GM19035 (cell line): Measurements from ENCODE around the gene GAMT.
"Not testable (repeated sequence)": the region's sequence is repeated elsewhere in the genome, so short reads cannot be mapped to it uniquely, and the experiment has no call there.

Experiments
- ATAC-seq: cut with Tn5 transposase; IDR thresholded peaks from one replicate; pipeline ENCODE4 v1.9.1; 2021; ENCODE audit not compliant: unreplicated experiment

Gene GAMT

DNA sequence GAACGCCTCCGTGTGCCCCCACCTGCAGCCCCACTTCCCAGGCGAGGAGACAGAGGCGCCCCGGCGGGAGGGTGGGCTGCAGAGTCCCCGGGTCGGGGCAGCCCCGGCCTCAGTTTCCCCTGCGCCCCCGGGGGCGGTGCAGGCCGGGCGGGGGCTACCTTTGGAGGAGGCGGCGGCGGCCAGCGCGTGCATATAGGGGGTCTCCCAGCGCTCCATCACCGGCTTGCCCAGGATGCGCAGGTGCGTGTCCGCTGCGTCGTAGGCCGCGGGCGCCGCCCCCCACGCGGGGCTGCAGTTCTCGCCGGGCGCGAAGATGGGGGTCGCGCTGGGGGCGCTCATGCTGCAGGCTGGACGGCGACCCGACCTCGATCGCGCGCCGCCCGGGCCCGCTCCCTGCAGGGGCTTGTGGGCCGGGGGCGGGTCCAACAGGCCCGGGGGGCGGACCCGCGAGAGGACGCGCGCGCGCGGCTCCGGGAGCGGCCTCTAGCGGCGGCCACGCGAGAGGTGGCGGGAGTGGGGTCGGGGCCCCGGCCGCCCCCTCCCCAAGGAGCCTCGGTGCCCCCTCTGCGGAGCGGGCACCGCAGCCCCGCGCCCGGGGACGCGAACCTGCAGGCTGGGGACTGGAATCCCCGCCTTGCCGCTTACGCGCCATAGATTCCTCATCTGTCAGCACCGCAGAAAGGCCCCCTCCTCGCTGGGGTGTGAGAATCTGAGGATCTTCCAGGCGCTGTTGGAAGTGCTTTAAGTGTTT, at the start of gene GAMT:
Gene GAMT (minus strand): TSS at position 405 of the 751 bp plus-strand sequence. CDS start 66 bp downstream, at position 339.
- ATAC-seq: no peak

DNA sequence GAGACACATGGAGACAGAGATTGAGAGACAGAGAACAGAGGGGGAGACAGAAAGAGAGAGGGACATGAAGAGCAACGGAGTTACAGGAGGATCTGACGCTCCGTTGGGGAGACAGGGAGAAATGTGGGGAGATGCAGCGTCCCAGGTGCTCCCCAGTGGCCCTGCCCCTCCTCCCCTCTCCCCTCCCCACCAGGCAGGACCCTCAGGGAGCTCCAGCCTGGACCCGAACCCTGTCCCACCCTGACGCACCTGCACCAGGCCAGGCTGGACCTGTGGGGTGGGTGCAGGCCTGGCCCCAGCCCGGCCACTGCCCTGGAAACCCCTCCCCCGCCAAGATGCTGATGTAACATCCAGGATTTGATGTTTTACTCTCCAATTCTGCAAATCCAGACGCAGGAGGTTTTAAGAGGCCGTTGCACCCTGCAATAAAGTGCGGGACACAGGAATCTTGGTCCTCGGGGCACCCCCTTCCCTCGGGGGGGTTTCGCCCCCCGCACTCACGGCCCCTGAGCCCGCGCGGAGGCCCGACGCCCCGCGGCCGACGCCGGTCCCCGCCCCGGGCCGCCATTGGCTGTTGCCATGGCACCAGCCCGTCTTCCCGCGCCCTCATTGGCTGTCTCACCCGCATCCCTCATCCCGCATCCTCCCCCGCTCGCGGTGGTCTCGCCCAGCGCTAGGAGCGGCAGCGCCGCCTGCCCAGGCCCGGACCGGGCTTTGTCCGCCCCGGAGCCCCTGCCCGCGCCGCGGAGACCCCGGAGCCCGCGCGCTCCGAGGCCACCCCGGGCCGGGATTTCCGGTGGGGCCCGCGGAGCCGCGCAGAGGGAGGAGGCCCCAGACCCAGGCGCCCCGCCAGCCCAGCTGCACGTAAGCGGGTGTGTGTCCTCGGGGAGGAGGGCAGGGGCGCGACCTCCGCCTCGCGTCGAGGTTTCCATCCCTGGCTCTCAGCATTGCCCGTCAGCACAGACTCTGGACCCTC, 48.4 kb upstream of the GAMT start, which contains the start of gene APC2:
Gene APC2 (plus strand): TSS at position 655 of the 976 bp plus-strand sequence. CDS start 2,881 bp downstream, outside the sequence.
- ATAC-seq: no peak

DNA sequence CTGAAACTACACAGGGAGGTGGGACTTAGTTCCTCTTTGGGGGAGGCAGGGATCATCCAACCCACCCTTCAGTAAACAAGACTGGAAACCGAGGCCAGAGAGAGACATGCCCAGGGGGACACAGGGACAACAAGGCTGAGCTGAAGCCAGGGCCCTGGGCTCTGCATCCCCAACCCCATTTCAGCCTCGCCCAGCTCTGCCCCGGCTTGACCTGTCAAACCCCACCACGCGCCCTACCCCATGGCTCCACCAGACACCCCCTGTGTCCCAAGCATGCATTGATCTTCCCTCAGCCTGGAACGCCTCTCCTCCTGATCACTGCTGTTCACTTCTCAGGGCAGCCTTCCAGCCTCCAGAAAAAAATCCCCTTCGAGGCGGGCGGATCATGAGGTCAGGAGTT, 46.6 kb upstream of the GAMT start:
- ATAC-seq: no peak

DNA sequence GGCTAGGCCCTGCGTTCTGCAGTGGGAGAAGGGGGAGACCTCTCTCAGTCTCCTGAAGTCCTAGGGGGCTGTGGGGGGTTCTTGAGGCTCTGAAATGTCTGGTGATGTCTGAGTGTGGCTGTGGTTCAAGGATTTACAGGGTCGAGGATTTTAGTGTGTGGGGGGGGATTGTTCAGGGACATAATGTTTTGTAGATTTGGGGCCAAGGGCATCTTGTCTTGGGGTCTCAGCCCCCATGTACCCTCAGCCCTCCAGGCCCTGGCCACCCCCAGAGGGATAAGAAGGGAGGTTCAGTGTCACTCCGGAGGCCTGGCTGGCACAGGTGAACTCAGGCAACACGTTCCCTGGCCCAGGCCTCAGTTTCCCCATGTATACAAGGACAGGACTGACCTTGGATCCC, 46.2 kb upstream of the GAMT start:
- no peak for ATAC-seq

DNA sequence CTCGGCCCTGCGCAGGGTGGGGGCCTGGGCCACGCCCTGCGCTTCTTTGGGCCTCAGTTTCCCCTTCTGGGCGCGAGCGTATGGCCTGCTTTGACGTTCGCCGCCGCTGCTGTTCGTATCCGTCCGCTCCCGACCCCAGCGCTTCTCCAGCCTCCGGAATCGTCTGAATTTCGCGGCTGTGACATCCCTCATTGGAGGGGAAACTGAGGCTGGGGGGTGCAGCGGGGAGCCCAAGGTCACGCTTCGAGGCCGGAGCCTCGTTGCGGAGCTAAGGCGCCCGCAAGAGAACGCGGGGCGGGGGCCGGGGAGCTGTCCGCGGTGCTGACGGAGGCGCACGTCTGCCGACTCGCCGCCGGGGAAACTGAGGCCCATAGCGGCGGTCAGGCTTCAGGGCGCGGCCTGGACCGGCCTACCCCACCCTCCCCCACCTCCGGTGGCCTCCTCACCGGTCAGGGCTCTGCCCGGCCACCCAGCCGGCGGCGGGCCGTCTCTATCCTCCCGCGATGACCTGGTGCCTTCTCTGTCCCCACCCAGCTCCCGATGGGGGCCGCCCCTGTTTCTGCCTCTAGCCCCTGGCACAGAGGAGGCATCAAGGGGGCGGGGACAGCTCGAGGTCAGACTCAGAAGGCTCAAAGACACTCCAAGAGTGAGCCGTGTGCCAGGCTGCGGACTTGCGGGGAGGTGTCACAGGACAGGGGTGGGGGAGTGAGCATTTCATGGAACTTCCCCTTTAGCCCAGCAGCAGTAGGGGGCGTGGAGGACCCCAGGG, 45.6 kb upstream of the GAMT start:
- ATAC-seq: no peak

DNA sequence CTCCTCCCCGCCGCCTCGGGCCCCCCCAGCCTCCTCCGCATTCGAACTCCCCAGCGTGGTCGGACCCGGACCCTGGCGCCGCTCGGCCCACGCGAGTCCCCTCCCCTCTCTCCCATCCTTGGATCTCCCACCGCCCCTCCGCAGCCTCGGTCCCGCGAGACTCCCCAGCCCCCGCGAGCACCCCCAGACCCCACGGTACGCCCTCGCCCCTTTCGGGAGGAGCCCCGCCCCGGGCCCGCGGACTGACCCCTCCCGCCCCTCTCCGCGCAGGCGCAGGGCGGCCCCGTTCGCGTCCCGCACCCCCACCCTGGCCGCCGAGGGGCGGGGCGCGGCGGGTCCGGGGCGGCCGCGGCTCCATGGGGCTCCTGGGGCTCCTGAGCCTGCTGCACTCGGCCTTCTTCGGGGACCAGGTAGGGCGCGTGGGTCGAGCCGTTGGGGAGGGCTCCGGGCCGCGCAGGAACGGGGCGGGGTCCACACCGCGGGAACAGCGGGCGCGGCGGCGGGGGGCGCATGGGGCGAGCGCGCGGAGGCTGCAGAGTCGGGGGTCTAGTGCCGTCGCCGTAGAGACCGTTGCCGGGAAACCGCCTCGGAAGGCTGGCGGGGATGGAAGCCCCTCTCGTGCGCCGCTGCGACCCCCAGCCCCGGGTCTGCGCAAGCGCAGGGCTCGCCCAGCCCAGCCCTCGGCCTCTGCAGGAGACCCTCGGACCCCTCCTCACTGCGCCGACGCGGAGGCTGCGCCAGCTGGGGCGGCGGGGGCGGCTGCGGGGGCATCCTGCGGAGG, 44.8 kb upstream of the GAMT start:
- no peak for ATAC-seq

DNA sequence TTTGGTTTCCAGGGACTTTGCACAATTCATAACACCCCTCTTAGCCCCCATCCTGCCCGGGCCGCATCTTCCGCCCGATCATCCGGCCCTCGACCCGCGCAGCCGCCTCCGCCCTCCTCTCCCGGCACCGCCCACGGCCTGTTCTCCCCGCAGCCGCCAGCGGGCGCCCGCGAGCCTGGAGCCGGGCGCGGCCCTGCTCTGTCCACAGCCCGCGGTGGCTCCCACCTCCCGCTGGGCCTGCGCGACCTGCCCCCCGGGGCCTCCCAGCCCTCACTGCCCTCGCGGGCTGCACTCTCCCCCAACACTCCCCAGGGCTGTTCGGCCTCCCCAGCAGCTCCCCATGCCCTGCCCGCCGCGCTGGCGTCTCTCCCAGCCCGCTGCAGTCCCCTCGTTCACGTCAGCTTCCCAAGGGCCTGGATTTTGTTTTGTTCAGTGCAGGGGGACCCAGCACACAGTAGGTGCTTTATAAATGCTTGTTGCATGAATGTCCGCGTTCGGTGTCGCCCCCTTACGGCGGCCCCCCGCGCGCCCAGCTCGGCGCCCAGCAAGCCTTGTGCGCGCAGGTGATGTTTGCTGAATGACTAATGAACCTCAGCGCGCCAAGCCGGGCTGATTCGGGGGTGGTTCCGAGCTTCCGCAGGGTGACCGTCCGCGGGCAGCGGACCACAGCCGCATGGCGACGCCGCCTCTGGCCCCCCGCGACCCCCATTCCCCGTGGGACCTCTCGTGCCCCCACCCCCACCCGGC, 44.0 kb upstream of the GAMT start:
- ATAC-seq: peak; percentile 66

DNA sequence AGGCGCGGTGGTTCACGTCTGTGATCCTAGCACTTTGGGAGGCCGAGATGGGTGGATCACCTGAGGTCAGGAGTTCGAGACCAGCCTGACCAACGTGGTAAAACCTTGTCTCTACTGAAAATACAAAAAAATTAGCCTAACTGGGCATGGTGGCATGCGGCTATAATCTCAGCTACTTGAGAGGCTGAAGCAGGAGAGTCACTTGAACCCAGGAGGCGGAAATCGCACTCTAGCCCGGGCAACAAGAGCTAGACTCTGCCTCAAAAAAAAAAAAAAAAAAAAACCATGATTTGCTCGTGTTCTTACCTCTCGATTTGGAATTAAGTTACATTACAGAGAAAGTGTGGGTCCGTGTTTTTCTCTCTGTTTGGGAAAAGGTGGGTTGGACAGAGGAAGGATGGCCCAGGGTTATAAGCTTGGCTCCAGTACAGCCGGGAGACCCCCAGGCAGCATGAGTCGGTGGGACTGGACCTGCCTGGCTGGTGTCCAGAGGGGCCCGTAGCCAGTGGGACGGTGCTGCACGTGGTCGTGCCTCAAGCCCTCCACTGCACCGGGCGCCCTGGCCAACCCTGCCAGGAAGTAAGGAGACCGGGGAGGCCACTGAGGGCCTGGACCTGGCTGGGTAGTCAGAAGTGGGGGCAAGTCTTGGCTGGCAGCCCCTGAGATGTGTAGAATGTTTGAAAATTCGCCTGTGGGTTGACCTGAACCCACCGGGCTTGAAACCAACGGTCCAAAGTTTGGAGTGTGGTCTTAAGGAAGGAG, 40.5 kb upstream of the GAMT start:
- no peak for ATAC-seq

DNA sequence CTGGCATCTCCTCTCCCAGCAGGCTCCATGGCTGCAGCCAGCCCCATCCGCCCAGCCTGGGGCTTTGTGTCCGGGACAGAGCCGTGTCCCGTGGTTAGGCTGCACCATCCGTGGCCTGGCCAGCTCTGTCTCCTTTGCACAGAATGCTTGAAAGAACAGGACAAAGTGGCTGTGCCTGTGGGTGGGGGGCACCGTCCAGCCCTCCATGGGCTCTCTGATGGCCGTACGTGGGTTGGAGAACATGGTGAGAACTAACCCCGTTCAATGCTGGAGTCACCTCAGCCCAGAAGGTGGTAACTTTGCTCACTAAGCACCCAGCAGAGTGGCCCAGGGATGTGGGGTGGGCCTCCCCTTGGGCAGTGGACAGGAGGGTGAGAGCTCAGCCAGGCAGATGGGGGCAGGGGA, 39.7 kb upstream of the GAMT start:
- no peak for ATAC-seq

DNA sequence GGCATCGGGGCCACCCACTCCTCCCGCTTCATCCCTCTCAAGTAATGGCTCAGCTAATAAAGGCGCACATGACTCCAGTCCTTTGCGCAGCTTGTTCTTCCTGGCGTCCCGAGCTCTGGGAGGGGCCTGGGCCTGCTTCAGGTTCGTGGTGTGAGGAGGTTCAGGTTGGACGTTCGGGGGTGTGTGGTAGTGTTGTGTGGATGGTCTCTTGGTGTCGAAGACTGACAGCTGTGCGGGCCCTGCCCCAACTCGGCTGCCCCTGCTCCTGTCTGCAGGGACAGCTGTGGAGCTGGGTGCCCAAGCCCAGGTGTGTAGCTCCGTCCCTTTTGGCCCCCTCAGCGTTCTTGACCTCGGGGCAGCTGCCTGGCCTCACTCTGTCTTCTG, 39.1 kb upstream of the GAMT start:
- no peak for ATAC-seq

DNA sequence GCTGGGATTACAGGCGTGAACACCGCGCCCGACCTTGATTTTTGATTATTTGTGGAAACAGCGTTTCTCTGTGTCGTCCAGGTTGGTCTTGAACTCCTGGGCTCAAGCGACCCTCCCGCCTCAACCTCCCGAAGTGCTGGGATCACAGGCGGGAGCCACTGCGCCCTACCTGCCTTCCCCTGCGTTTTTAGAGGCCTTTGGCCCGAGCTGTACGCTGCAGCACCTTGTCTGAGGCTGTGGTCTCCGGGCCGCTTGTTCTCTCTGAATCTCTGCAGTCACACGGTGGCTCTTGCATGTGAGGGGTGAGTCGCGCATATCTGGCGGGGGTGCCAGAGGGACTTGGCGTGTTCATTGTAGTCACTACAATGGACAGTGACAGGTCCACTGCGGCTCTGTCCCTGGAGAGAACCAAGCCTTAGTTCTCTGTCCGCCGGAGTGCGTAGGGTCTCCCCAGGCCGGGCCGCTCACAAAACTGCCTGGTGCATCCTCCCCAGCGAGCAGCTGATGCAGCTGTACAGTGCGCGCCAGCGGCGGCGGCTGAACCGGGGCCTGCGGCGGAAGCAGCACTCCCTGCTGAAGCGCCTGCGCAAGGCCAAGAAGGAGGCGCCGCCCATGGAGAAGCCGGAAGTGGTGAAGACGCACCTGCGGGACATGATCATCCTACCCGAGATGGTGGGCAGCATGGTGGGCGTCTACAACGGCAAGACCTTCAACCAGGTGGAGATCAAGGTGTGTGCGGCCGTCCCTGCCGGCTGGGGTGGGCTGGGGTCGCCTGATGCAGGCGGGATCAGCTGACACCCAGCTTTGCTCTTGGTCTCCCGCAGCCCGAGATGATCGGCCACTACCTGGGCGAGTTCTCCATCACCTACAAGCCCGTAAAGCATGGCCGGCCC, 38.4 kb upstream of the GAMT start:
- ATAC-seq: not testable (repeated sequence)

DNA sequence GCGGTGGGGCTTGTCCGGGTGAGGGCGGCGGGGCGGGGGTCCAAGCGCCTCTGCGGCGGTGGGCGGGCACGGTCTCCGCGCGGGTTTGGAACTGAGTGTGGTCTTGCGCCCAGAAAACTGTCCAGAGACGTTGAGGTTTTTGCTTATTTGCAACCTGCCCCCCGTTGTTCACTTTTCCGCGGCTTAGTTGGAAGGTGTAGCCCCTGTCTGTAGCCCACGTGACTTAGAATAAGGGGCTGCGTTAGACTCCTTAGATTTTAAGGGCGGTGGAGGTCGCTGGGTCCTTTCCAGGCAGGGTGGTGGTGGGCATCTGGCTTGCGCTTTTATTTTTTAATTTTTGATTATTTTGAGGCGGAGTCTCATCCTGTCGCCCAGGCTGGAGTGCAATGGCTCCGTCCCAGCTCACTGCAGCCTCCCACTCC, 37.6 kb upstream of the GAMT start:
- no peak for ATAC-seq

DNA sequence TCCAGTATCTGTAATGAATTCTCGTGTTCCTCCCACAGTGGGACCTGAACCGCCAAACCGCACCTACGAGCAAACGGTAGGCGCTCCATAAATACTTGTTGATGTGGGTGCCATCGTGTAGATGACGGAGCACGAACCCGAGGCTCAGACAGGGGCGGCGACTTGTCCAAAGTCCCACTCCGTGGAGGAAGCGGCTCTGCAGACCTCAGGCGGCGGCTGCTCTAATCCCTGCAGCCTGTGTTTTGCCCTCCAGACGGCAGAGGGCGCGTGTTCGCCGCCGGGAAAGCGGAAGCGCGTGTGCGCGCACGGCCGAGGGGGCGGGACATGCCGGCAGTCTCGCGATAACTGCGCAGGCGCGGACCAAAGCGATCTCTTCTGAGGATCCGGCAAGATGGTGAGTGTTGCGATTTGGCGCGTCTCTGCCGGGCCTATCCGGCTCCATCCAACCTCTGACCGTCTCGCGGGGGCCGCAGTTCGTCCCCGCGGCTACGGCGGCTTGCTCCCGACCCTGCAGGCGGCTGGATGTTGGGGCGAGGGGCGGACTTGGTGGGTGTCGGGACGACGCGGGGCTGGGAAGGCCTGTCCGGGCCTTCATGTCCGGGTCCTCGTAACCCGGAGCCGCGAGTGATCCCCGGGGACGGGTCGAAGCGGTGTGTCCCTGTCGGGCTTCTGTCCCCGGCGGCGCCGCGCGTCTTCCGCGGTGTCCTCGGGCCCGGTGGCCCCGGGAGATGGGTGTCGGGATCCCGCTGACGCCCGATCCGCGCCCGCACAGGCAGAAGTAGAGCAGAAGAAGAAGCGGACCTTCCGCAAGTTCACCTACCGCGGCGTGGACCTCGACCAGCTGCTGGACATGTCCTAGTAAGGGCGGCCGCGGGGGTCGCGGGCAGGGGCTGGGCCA, 36.9 kb upstream of the GAMT start, which contains the start of gene RPS15:
Gene RPS15 (plus strand): TSS at position 362 of the 898 bp plus-strand sequence. CDS start 30 bp downstream, at position 392.
- peak; percentile 79 for ATAC-seq

DNA sequence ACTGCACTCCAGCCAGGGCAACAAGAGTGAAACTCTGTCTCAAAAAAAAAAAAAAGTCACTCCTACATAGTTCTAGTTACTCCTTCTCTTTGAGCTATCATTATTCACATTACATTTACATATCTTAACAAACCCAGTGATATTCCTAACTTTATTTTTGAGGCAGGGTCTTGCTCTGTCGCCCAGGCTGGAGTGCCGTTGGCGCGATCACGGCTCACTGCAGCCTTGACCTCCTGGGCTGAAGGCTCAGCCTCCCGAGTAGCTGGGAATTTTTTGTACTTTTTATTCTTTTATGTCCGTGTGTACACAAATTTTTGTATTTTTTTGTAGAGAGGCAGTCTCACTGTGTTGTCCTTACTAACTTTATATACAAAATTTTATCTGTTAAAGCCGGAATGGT, 36.3 kb upstream of the GAMT start:
- no peak for ATAC-seq

DNA sequence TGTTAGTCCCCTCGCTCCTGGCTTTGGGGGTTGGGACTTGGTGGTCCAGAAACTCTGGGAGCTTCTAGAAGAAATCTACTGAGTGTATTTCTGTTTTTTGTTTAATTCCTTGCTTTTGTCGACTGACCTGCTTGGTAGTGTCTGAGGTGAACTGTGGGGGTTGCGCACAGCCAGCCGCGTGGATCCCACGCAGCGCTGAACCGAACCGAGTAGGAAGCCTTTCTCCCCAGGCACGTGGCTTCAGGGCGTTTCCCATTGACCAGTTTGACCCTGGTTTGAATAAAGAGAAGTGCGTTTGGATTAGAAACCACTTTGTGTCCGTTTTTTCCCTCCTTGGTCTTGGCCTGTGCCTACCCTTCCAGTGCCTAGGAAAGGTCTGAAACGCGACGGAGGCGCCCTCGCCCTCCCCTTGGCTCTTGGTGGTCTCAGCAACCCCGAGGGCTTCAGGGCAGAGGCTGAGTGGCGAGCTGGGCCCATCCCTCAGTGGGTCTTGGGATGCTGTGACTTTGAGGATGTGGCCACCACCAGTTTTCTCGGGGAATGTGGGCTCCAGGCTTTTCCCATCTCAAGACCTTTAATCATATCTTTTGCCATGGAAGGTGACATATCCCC, 34.1 kb upstream of the GAMT start:
- ATAC-seq: no peak

DNA sequence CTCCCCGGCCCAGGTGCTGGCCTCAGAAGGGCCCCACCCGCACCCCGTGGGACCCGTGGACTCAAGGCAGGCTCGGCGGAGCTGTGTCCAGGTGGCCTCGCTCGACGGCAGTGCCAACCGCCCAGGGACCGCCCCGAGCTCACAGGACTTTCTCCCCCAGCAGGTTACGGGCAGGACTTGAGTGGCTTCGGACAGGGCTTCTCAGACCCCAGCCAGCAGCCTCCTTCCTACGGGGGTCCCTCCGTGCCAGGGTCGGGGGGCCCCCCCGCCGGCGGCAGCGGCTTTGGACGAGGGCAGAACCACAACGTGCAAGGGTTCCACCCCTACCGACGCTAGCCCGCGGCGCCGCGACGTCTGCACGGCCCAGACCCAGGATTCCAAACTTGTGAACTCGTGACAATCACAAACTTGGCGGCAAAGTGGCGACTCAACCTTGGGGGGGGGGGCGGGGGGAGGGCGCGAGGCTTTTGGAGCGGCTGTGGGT, 33.3 kb upstream of the GAMT start:
- no peak for ATAC-seq
